ENCODE results near the gene OBSCN.
"Not testable (repeated sequence)": the region's sequence is repeated elsewhere in the genome, so short reads cannot be mapped to it uniquely, and the experiment has no call there.

The OBSCN gene

GRCh38 chr1:228259951-228260350 is 52.1 kb downstream of the OBSCN start:
- no peak for DNase-seq

GRCh38 chr1:228261706-228262105 is 53.9 kb downstream of the OBSCN start:
- no peak for DNase-seq

- DNase-seq, result no peak
These were observed 54.6 kb downstream of the OBSCN start for GRCh38 chr1:228262475-228262874.

- DNase-seq, result no peak
These were observed 55.8 kb downstream of the OBSCN start for GRCh38 chr1:228263636-228264035.

- no peak for DNase-seq
These were observed 56.4 kb downstream of the OBSCN start for GRCh38 chr1:228264090-228264829.

- DNase-seq, result no peak
These were observed 57.3 kb downstream of the OBSCN start for GRCh38 chr1:228265167-228265566.

GRCh38 chr1:228267962-228268880 is 60.4 kb downstream of the OBSCN start:
- no peak for DNase-seq

- no peak for DNase-seq
These were observed 61.0 kb downstream of the OBSCN start for GRCh38 chr1:228268881-228269265.

- DNase-seq, result not testable (repeated sequence)
These were observed 61.6 kb downstream of the OBSCN start for GRCh38 chr1:228269431-228269830.

GRCh38 chr1:228270032-228270431 is 62.2 kb downstream of the OBSCN start:
- DNase-seq, result peak; percentile 7

- DNase-seq, result no peak
These were observed 63.9 kb downstream of the OBSCN start for GRCh38 chr1:228271701-228272251.

GRCh38 chr1:228272331-228272791 is 64.5 kb downstream of the OBSCN start:
- no peak for DNase-seq

GRCh38 chr1:228272831-228273571 is 65.2 kb downstream of the OBSCN start:
- no peak for DNase-seq

- DNase-seq, result no peak
These were observed 66.0 kb downstream of the OBSCN start for GRCh38 chr1:228273720-228274451.

GRCh38 chr1:228274452-228275178 is 66.8 kb downstream of the OBSCN start:
- no peak for DNase-seq

- no peak for DNase-seq
These were observed 67.3 kb downstream of the OBSCN start for GRCh38 chr1:228275179-228275429.

- peak; percentile 87 for DNase-seq
These were observed 67.8 kb downstream of the OBSCN start for GRCh38 chr1:228275430-228276173.

- no peak for DNase-seq
These were observed 68.5 kb downstream of the OBSCN start for GRCh38 chr1:228276174-228276831.

GRCh38 chr1:228276901-228277490 is 69.2 kb downstream of the OBSCN start:
- DNase-seq, result no peak

Data from fibroblast of skin of scalp (primary cell).